OCI-LY7 (cell line): ENCODE results near the gene KIF13A.
"Not testable (repeated sequence)": the region's sequence is repeated elsewhere in the genome, so short reads cannot be mapped to it uniquely, and the experiment has no call there.

ENCODE experiments used
- EZH2phosphoT487 ChIP-seq: fragments of 200-600 bp; sonication (generic); IDR thresholded peaks from 2 replicates; pipeline ENCODE4 v1.6.1; 2018; ENCODE audit warnings: low read depth, borderline replicate concordance, mild to moderate bottlenecking, mixed run types, antibody characterized with exemption, low read length, moderate library complexity, mixed read lengths
- TF ChIP-seq, protein P1 (sequence below): fragments of 200-600 bp; sonication (generic); conservative IDR thresholded peaks from 2 replicates; pipeline ENCODE4 v1.5.1; 2014; ENCODE audit warnings: mild to moderate bottlenecking, antibody characterized with exemption, low read length, moderate library complexity, mixed read lengths

GRCh38 chr6:17844967-17845366 lies 142.5 kb downstream of the KIF13A start:
- TF ChIP-seq, protein P1, sequence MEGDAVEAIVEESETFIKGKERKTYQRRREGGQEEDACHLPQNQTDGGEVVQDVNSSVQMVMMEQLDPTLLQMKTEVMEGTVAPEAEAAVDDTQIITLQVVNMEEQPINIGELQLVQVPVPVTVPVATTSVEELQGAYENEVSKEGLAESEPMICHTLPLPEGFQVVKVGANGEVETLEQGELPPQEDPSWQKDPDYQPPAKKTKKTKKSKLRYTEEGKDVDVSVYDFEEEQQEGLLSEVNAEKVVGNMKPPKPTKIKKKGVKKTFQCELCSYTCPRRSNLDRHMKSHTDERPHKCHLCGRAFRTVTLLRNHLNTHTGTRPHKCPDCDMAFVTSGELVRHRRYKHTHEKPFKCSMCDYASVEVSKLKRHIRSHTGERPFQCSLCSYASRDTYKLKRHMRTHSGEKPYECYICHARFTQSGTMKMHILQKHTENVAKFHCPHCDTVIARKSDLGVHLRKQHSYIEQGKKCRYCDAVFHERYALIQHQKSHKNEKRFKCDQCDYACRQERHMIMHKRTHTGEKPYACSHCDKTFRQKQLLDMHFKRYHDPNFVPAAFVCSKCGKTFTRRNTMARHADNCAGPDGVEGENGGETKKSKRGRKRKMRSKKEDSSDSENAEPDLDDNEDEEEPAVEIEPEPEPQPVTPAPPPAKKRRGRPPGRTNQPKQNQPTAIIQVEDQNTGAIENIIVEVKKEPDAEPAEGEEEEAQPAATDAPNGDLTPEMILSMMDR = not testable (repeated sequence)
- not testable (repeated sequence) for TF ChIP-seq EZH2phosphoT487
